Natural killer cell (primary cell): Measurements from ENCODE around the gene NF1. TPM values are rescaled to one million over a fixed set of nuclear protein-coding genes. Genes with fewer than 3 reads are reported as not detected.

Source experiments
- ATAC-seq, 3 donors: fragments of 150-1000 bp in 2 of 3; fragments of 200-7000 bp in 1 of 3; cut with Tn5 transposase; 1 replicate in 1 of 3; 2 replicates in 2 of 3; pipeline ENCODE4 v1.10.0; 2021; ENCODE audit warnings: mild to moderate bottlenecking in 2 of 3, moderate library complexity in 2 of 3
- DNase-seq, 2 donors: peaks; one replicate each; pipeline versions ENCODE4 v3.0.0 to v3.0.0-alpha.2; 2013 to 2021; ENCODE audit warnings: mixed read lengths in 1 of 2
- H3K27ac ChIP-seq: one replicate; pipeline ENCODE4 v1.5.1; 2013; ENCODE audit warnings: mild to moderate bottlenecking, low read length
- H3K27me3 ChIP-seq: one replicate; pipeline ENCODE4 v1.6.1; 2013; ENCODE audit warnings: low read length; ENCODE audit not compliant: control insufficient read depth, insufficient read depth
- H3K36me3 ChIP-seq: one replicate; pipeline ENCODE4 v1.6.1; 2013; ENCODE audit warnings: low read length; ENCODE audit not compliant: control insufficient read depth, insufficient read depth
- H3K4me1 ChIP-seq: one replicate; pipeline ENCODE4 v1.6.1; 2013; ENCODE audit warnings: low read length; ENCODE audit not compliant: control insufficient read depth, insufficient read depth
- H3K4me3 ChIP-seq: one replicate; pipeline ENCODE4 v1.5.1; 2013; ENCODE audit warnings: low read length
- H3K9me3 ChIP-seq: one replicate; pipeline ENCODE4 v1.6.1; 2013; ENCODE audit warnings: low read length; ENCODE audit not compliant: control insufficient read depth, insufficient read depth
- H3K27ac Mint-ChIP-seq, 2 donors: one replicate each; pipeline ENCODE4 v1.8.0; 2022; ENCODE audit warnings: mild to moderate bottlenecking in 2 of 2, mixed read lengths in 2 of 2, moderate library complexity in 1 of 2
- H3K27me3 Mint-ChIP-seq, 2 donors: one replicate each; pipeline ENCODE4 v1.8.0; 2022; ENCODE audit warnings: low read depth in 2 of 2, mixed read lengths in 2 of 2
- H3K36me3 Mint-ChIP-seq: one replicate; pipeline ENCODE4 v1.8.0; 2022; ENCODE audit warnings: mixed read lengths
- H3K4me1 Mint-ChIP-seq, 2 donors: one replicate each; pipeline ENCODE4 v1.8.0; 2022; ENCODE audit warnings: mixed read lengths in 2 of 2
- H3K4me3 Mint-ChIP-seq: one replicate; pipeline ENCODE4 v1.8.0; 2022; ENCODE audit warnings: mild to moderate bottlenecking, moderate library complexity, mixed read lengths
- H3K9me3 Mint-ChIP-seq, 2 donors: one replicate each; pipeline ENCODE4 v1.8.0; 2022; ENCODE audit warnings: mixed read lengths in 2 of 2
- CTCF ChIP-seq: fragments of 200-600 bp; IDR thresholded peaks from one replicate; pipeline ENCODE4 v1.8.0; 2022; ENCODE audit warnings: antibody characterized with exemption
- WGBS: methylation state at CpG from one replicate; pipeline ENCODE4 v1.1.7; 2013; ENCODE audit warnings: missing lambda C conversion rate; ENCODE audit not compliant: insufficient coverage; 5-methylcytosine and 5-hydroxymethylcytosine counted together
- intact Hi-C: fragments of 100-400 bp; cut with micrococcal nuclease; formaldehyde crosslinking; loops from one replicate; pipeline ENCODE4 v1.14.2; 2022
- total RNA-seq, 4 donors: library from RNA; stranded (reverse); fragments of 120-200 nt in 1 of 4; gene quantifications; one replicate each; pipeline versions ENCODE4 v1.2.3 to v1.2.4, GENCODE V29; 2013 to 2022

The NF1 gene
- total RNA-seq, 3 donors from 2014 or later (not counting 1 experiment from before 2014, with no cell fraction given) = 30.3 to 40.7 (median 38.8) TPM

GRCh38 chr17:31385428-31386285, 290.9 kb downstream of the NF1 start:
- DNase-seq (no peak), ATAC-seq (no peak)
- H3K27me3 Mint-ChIP-seq = peaks cover 14 to 18% of the 10 kb centered on the region in 2 donors
- H3K27ac ChIP-seq = no peak overlapping the region
- no peak overlapping the region for H3K4me3 Mint-ChIP-seq
- no peaks in the 10 kb centered on the region for H3K9me3 Mint-ChIP-seq
- peaks cover 9% of the 10 kb centered on the region for H3K27me3 ChIP-seq
- no peak overlapping the region for H3K4me3 ChIP-seq
- no peaks in the 10 kb centered on the region for H3K36me3 Mint-ChIP-seq
- peaks cover 6 to 12% of the 10 kb centered on the region in 2 donors for H3K4me1 Mint-ChIP-seq
- no peak overlapping the region for H3K27ac Mint-ChIP-seq
- intact Hi-C loops = no loop called here
- 93% methylated on average over 7 of the region's 7 CpGs for WGBS
- peaks cover 4% of the 10 kb centered on the region for H3K4me1 ChIP-seq
- no peaks in the 10 kb centered on the region for H3K36me3 ChIP-seq
- no peak for TF ChIP-seq CTCF
- H3K9me3 ChIP-seq = no peaks in the 10 kb centered on the region

GRCh38 chr17:31386542-31387075, 291.8 kb downstream of the NF1 start:
- peaks cover 9% of the 10 kb centered on the region for H3K4me1 ChIP-seq
- DNase-seq = no peak
- Mint-ChIP-seq H3K27me3 (peaks cover 14 to 21% of the 10 kb centered on the region in 2 donors), H3K4me3 (no peak overlapping the region), H3K9me3 (no peaks in the 10 kb centered on the region), H3K4me1 (peaks cover 6 to 12% of the 10 kb centered on the region in 2 donors), H3K36me3 (no peaks in the 10 kb centered on the region), H3K27ac (no peak overlapping the region)
- H3K36me3 ChIP-seq = no peaks in the 10 kb centered on the region
- peaks cover 14% of the 10 kb centered on the region for H3K27me3 ChIP-seq
- no peak for ATAC-seq
- intact Hi-C loops = no loop called here
- 93% methylated on average over 3 of the region's 3 CpGs for WGBS
- no peaks in the 10 kb centered on the region for H3K9me3 ChIP-seq
- TF ChIP-seq CTCF = no peak
- no peak overlapping the region for H3K4me3 ChIP-seq
- H3K27ac ChIP-seq = no peak overlapping the region

- Mint-ChIP-seq H3K4me3 (no peak overlapping the region), H3K27me3 (peaks cover 17 to 24% of the 10 kb centered on the region in 2 donors), H3K9me3 (no peaks in the 10 kb centered on the region), H3K36me3 (no peaks in the 10 kb centered on the region), H3K4me1 (peaks cover 7 to 16% of the 10 kb centered on the region in 2 donors), H3K27ac (no peak overlapping the region)
- intact Hi-C loops = no loop called here
- Histone ChIP-seq H3K9me3 (no peaks in the 10 kb centered on the region), H3K4me1 (peaks cover 14% of the 10 kb centered on the region), H3K4me3 (no peak overlapping the region), H3K27ac (no peak overlapping the region), H3K36me3 (no peaks in the 10 kb centered on the region), H3K27me3 (peaks cover 19% of the 10 kb centered on the region)
- 94% methylated on average over 12 of the region's 12 CpGs for WGBS
- no peak for TF ChIP-seq CTCF
- DNase-seq (no peak), ATAC-seq (no peak)
Observed at GRCh38 chr17:31387438-31387837, 292.7 kb downstream of the NF1 start.
